Neural progenitor cell (in vitro differentiated cells): ENCODE measurements around the gene FIBP.

Experiments used
- EZH2 ChIP-seq: fragments of 200-600 bp; sonication (generic); IDR thresholded peaks from 2 replicates; pipeline ENCODE4 v1.6.1; 2017; ENCODE audit warnings: antibody characterized with exemption, mild to moderate bottlenecking, moderate library complexity
- TF ChIP-seq, protein P1 (sequence below): fragments of 200-600 bp; sonication (generic); IDR thresholded peaks from 2 replicates; pipeline ENCODE4 v1.5.1; 2017; ENCODE audit warnings: antibody characterized with exemption, mild to moderate bottlenecking

DNA sequence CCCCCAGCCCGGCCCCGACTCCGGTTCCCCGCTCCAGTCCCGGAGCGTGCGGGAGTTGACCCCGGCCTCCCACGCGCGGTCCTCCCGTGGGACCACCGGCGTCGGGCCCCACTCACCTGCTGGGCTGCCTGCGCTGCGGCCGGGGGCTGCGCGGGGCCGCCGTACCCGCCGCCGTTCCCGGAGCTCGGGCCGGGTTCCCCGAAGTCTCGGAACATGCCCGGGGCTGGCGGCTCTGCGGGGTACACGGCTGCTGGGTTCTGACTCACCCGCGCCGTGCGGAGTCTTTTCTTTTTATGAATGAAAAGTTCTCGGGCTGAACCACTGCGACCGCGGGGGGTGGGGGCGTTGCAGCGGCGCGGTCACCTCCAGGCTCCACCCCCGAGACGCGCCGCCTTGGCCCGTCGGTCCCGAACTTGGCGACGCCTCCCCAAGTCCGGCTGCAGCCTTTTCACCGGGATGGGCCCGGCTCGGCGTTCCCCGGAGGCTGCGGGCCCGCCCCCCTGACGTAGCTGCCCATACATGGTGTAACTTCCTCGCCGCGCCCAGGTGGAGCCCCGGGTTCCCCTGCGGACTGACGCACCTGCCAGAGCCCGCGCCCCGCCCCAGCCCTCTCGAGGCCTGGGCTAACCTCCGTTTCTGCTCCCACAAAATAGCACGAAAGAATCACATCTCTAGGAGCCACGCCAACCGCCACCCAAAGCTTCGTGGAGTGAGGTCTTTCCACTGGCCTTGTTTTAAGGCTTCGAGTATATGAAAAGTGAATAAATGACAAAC lies 12.0 kb upstream of the FIBP start, which contains the start of gene FOSL1:
- TF ChIP-seq, protein P1, sequence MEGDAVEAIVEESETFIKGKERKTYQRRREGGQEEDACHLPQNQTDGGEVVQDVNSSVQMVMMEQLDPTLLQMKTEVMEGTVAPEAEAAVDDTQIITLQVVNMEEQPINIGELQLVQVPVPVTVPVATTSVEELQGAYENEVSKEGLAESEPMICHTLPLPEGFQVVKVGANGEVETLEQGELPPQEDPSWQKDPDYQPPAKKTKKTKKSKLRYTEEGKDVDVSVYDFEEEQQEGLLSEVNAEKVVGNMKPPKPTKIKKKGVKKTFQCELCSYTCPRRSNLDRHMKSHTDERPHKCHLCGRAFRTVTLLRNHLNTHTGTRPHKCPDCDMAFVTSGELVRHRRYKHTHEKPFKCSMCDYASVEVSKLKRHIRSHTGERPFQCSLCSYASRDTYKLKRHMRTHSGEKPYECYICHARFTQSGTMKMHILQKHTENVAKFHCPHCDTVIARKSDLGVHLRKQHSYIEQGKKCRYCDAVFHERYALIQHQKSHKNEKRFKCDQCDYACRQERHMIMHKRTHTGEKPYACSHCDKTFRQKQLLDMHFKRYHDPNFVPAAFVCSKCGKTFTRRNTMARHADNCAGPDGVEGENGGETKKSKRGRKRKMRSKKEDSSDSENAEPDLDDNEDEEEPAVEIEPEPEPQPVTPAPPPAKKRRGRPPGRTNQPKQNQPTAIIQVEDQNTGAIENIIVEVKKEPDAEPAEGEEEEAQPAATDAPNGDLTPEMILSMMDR, result no peak
- peak; percentile 87 for TF ChIP-seq EZH2
